ENCODE measurements around the gene KLHL25. TPM values are rescaled to one million over a fixed set of nuclear protein-coding genes. Genes with fewer than 3 reads are reported as not detected.
A peak's percentile ranks its signal among the peaks of the same experiment; 100 is the strongest.

KLHL25 gene
- total and polyA plus RNA-seq, 2 of the 13 experiments (the other 11 are each of a cell fraction or from before 2014, with no cell fraction given): 3.7 to 8.2 TPM

DNA sequence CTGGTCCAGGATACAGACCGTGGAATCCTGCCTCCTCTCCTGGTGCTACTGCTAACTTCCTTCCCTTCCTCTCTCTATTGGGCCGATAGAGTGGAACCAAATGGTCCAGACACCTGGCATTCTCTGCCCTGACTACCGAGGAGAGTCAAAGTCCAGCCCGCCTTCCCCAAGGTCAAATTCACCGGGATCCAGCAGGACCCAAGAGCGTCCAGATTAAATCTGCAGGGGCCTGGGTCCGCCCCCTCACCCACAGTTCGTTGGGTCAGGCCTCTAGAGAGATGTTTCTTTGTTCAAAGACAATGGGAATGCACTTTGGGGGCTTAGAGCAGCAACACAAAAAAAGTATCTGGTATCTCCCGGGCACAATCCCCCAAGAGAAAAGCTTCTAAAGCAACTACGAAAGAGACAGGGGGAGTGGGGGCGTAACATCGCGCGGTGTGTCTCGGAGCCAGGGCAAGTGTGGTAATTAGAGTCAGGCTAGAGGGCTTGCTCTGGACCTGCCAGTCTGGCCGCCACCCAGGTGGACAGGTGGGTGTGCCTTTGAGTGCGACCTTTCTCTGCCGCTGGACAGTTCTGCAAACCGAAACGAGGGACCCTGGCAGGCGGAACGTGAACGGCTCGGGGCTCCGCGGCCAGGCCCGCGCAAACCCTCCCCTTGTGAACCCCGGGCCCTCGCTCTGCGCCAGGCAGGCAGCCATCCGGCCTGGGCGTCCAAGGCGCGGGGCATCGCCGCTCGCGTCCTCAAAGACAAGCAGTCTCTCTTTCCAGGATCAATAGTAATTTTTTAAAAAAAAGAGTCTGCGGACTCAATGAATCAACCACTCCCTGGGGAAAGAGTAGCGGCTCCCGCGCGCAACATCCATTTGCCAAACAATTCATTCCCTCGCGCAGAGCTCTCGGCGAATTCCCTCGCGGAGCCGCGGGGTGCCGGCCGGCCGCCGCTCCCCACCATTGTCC lies 806 bp downstream of the KLHL25 start (continued):
- TF ChIP-seq, protein P1, sequence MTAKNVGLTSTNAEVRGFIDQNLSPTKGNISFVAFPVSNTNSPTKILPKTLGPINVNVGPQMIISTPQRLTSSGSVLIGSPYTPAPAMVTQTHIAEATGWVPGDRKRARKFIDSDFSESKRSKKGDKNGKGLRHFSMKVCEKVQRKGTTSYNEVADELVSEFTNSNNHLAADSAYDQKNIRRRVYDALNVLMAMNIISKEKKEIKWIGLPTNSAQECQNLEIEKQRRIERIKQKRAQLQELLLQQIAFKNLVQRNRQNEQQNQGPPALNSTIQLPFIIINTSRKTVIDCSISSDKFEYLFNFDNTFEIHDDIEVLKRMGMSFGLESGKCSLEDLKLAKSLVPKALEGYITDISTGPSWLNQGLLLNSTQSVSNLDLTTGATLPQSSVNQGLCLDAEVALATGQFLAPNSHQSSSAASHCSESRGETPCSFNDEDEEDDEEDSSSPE (CRISPR knock-in tag; IDR thresholded peaks at IDR 0.05): 0 out of 2 replicates have a peak, but pooled peaks have one; percentile 10
- no peak for TF ChIP-seq ARHGAP35 (CRISPR knock-in tag; IDR thresholded peaks at IDR 0.05; ENCODE audit: borderline replicate concordance)
- TF ChIP-seq, protein P2, sequence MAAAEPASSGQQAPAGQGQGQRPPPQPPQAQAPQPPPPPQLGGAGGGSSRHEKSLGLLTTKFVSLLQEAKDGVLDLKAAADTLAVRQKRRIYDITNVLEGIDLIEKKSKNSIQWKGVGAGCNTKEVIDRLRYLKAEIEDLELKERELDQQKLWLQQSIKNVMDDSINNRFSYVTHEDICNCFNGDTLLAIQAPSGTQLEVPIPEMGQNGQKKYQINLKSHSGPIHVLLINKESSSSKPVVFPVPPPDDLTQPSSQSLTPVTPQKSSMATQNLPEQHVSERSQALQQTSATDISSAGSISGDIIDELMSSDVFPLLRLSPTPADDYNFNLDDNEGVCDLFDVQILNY (CRISPR knock-in tag; conservative IDR thresholded peaks at IDR 0.05): no peak
- no peak for TF ChIP-seq ZSCAN9 (CRISPR knock-in tag; IDR thresholded peaks at IDR 0.05; ENCODE audit: borderline replicate concordance)
- TF ChIP-seq ZFP62 (CRISPR knock-in tag; IDR thresholded peaks at IDR 0.05): no peak
- TF ChIP-seq ZNF335 (CRISPR knock-in tag; IDR thresholded peaks at IDR 0.05): no peak; the same call in 1 of the 2 replicates
- no peak for TF ChIP-seq KDM3A (CRISPR knock-in tag; IDR thresholded peaks at IDR 0.05; ENCODE audit: low read depth)
- TF ChIP-seq NPAS2 (CRISPR knock-in tag; IDR thresholded peaks at IDR 0.05; ENCODE audit: borderline replicate concordance): no peak
- TF ChIP-seq, protein P3, sequence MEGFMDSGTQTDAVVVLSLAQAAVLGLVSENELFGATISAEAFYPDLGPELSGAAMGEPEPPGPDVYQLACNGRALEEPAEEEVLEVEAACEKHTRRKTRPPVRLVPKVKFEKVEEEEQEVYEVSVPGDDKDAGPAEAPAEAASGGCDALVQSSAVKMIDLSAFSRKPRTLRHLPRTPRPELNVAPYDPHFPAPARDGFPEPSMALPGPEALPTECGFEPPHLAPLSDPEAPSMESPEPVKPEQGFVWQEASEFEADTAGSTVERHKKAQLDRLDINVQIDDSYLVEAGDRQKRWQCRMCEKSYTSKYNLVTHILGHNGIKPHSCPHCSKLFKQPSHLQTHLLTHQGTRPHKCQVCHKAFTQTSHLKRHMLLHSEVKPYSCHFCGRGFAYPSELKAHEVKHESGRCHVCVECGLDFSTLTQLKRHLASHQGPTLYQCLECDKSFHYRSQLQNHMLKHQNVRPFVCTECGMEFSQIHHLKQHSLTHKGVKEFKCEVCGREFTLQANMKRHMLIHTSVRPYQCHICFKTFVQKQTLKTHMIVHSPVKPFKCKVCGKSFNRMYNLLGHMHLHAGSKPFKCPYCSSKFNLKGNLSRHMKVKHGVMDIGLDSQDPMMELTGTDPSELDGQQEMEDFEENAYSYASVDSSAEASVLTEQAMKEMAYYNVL (CRISPR knock-in tag; IDR thresholded peaks at IDR 0.05; ENCODE audit: borderline replicate concordance): no peak
- 0 out of 2 replicates have a peak, but pooled peaks have one; percentile 37 for TF ChIP-seq TGIF2 (CRISPR knock-in tag; IDR thresholded peaks at IDR 0.05)
- TF ChIP-seq, protein P4, sequence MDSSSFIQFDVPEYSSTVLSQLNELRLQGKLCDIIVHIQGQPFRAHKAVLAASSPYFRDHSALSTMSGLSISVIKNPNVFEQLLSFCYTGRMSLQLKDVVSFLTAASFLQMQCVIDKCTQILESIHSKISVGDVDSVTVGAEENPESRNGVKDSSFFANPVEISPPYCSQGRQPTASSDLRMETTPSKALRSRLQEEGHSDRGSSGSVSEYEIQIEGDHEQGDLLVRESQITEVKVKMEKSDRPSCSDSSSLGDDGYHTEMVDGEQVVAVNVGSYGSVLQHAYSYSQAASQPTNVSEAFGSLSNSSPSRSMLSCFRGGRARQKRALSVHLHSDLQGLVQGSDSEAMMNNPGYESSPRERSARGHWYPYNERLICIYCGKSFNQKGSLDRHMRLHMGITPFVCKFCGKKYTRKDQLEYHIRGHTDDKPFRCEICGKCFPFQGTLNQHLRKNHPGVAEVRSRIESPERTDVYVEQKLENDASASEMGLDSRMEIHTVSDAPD (CRISPR knock-in tag; IDR thresholded peaks at IDR 0.05): no peak
- TF ChIP-seq, protein P5, sequence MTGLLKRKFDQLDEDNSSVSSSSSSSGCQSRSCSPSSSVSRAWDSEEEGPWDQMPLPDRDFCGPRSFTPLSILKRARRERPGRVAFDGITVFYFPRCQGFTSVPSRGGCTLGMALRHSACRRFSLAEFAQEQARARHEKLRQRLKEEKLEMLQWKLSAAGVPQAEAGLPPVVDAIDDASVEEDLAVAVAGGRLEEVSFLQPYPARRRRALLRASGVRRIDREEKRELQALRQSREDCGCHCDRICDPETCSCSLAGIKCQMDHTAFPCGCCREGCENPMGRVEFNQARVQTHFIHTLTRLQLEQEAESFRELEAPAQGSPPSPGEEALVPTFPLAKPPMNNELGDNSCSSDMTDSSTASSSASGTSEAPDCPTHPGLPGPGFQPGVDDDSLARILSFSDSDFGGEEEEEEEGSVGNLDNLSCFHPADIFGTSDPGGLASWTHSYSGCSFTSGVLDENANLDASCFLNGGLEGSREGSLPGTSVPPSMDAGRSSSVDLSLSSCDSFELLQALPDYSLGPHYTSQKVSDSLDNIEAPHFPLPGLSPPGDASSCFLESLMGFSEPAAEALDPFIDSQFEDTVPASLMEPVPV (CRISPR knock-in tag; IDR thresholded peaks at IDR 0.05): no peak
- TF ChIP-seq, protein P6, sequence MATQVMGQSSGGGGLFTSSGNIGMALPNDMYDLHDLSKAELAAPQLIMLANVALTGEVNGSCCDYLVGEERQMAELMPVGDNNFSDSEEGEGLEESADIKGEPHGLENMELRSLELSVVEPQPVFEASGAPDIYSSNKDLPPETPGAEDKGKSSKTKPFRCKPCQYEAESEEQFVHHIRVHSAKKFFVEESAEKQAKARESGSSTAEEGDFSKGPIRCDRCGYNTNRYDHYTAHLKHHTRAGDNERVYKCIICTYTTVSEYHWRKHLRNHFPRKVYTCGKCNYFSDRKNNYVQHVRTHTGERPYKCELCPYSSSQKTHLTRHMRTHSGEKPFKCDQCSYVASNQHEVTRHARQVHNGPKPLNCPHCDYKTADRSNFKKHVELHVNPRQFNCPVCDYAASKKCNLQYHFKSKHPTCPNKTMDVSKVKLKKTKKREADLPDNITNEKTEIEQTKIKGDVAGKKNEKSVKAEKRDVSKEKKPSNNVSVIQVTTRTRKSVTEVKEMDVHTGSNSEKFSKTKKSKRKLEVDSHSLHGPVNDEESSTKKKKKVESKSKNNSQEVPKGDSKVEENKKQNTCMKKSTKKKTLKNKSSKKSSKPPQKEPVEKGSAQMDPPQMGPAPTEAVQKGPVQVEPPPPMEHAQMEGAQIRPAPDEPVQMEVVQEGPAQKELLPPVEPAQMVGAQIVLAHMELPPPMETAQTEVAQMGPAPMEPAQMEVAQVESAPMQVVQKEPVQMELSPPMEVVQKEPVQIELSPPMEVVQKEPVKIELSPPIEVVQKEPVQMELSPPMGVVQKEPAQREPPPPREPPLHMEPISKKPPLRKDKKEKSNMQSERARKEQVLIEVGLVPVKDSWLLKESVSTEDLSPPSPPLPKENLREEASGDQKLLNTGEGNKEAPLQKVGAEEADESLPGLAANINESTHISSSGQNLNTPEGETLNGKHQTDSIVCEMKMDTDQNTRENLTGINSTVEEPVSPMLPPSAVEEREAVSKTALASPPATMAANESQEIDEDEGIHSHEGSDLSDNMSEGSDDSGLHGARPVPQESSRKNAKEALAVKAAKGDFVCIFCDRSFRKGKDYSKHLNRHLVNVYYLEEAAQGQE (IDR thresholded peaks at IDR 0.05; ENCODE audit: borderline replicate concordance in 1 of 2, low read depth in 1 of 2, low read length in 2 of 2): no peak
- TF ChIP-seq ZNF569 (CRISPR knock-in tag; IDR thresholded peaks at IDR 0.05; ENCODE audit: borderline replicate concordance): no peak
- no peak for TF ChIP-seq MXI1 (IDR thresholded peaks at IDR 0.05; ENCODE audit: borderline replicate concordance, low read depth, low read length)
- 0 out of 2 replicates have a peak, but pooled peaks have one; percentile 4 for TF ChIP-seq BCL6 (CRISPR knock-in tag; IDR thresholded peaks at IDR 0.05)

Measured in HepG2 (cell line).